ENCODE data around the gene AOPEP.

Gene AOPEP

GRCh38 chr9:94945197-94946144, 219.0 kb downstream of the AOPEP start (continued):
- TF ChIP-seq, protein P1, sequence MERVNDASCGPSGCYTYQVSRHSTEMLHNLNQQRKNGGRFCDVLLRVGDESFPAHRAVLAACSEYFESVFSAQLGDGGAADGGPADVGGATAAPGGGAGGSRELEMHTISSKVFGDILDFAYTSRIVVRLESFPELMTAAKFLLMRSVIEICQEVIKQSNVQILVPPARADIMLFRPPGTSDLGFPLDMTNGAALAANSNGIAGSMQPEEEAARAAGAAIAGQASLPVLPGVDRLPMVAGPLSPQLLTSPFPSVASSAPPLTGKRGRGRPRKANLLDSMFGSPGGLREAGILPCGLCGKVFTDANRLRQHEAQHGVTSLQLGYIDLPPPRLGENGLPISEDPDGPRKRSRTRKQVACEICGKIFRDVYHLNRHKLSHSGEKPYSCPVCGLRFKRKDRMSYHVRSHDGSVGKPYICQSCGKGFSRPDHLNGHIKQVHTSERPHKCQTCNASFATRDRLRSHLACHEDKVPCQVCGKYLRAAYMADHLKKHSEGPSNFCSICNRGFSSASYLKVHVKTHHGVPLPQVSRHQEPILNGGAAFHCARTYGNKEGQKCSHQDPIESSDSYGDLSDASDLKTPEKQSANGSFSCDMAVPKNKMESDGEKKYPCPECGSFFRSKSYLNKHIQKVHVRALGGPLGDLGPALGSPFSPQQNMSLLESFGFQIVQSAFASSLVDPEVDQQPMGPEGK (tag by site-specific recombination; IDR thresholded peaks at IDR 0.05) = no peak
- TF ChIP-seq ZNF560 (tag by site-specific recombination; IDR thresholded peaks at IDR 0.05; ENCODE audit: borderline replicate concordance) (no peak), ZNF621 (tag by site-specific recombination; IDR thresholded peaks at IDR 0.05) (no peak), ZNF664 (tag by site-specific recombination; IDR thresholded peaks at IDR 0.05) (no peak), KLF7 (tag by site-specific recombination; IDR thresholded peaks at IDR 0.05; ENCODE audit: borderline replicate concordance) (no peak), ZNF658 (tag by site-specific recombination; IDR thresholded peaks at IDR 0.05) (no peak), SP2 (tag by site-specific recombination; IDR thresholded peaks at IDR 0.05) (no peak)
- TF ChIP-seq, protein P2, sequence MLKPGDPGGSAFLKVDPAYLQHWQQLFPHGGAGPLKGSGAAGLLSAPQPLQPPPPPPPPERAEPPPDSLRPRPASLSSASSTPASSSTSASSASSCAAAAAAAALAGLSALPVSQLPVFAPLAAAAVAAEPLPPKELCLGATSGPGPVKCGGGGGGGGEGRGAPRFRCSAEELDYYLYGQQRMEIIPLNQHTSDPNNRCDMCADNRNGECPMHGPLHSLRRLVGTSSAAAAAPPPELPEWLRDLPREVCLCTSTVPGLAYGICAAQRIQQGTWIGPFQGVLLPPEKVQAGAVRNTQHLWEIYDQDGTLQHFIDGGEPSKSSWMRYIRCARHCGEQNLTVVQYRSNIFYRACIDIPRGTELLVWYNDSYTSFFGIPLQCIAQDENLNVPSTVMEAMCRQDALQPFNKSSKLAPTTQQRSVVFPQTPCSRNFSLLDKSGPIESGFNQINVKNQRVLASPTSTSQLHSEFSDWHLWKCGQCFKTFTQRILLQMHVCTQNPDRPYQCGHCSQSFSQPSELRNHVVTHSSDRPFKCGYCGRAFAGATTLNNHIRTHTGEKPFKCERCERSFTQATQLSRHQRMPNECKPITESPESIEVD (tag by site-specific recombination; IDR thresholded peaks at IDR 0.05) = no peak

GRCh38 chr9:94946256-94946655, 219.8 kb downstream of the AOPEP start:
- Histone ChIP-seq H3K36me3 (ENCODE audit: control insufficient read depth in 2 of 2, insufficient read depth in 1 of 2, low read length in 2 of 2) (no peaks in the 10 kb centered on the region), H3K9me3 (ENCODE audit: control insufficient read depth, insufficient read depth, low read depth, low read length) (no peaks in the 10 kb centered on the region), H3K27ac (ENCODE audit: extremely low read depth, low read depth, low read length) (no peak overlapping the region), H3K4me1 (ENCODE audit: control insufficient read depth, insufficient read depth, low read length) (no peaks in the 10 kb centered on the region), H3K4me3 (ENCODE audit: low read depth, low read length) (no peak overlapping the region)
- TF ChIP-seq, protein P3, sequence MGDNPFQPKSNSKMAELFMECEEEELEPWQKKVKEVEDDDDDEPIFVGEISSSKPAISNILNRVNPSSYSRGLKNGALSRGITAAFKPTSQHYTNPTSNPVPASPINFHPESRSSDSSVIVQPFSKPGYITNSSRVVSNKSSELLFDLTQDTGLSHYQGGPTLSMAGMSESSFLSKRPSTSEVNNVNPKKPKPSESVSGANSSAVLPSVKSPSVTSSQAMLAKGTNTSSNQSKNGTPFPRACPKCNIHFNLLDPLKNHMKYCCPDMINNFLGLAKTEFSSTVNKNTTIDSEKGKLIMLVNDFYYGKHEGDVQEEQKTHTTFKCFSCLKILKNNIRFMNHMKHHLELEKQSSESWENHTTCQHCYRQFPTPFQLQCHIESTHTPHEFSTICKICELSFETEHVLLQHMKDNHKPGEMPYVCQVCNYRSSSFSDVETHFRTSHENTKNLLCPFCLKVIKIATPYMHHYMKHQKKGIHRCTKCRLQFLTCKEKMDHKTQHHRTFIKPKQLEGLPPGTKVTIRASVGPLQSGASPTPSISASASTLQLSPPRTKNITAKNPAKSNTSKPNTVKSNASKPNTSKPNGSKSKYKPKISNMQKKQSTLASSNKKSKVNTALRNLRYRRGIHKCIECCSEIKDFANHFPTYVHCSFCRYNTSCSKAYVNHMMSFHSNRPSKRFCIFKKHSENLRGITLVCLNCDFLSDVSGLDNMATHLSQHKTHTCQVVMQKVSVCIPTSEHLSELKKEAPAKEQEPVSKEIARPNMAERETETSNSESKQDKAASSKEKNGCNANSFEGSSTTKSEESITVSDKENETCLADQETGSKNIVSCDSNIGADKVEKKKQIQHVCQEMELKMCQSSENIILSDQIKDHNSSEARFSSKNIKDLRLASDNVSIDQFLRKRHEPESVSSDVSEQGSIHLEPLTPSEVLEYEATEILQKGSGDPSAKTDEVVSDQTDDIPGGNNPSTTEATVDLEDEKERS (tag by site-specific recombination; IDR thresholded peaks at IDR 0.05) = no peak
- TF ChIP-seq, protein P4, sequence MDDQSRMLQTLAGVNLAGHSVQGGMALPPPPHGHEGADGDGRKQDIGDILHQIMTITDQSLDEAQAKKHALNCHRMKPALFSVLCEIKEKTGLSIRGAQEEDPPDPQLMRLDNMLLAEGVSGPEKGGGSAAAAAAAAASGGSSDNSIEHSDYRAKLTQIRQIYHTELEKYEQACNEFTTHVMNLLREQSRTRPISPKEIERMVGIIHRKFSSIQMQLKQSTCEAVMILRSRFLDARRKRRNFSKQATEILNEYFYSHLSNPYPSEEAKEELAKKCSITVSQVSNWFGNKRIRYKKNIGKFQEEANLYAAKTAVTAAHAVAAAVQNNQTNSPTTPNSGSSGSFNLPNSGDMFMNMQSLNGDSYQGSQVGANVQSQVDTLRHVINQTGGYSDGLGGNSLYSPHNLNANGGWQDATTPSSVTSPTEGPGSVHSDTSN (CRISPR knock-in tag; IDR thresholded peaks at IDR 0.05) = no peak
- TF ChIP-seq ZBTB1 (tag by site-specific recombination; IDR thresholded peaks at IDR 0.05) (no peak), KLF8 (tag by site-specific recombination; IDR thresholded peaks at IDR 0.05) (no peak), ZNF561 (tag by site-specific recombination; IDR thresholded peaks at IDR 0.05; ENCODE audit: borderline replicate concordance) (no peak), ZNF324 (tag by site-specific recombination; IDR thresholded peaks at IDR 0.05) (no peak), ZNF146 (tag by site-specific recombination; IDR thresholded peaks at IDR 0.05) (no peak), ZNF354C (tag by site-specific recombination; IDR thresholded peaks at IDR 0.05; ENCODE audit: borderline replicate concordance, low read depth) (no peak), BCL11B (tag by site-specific recombination; IDR thresholded peaks at IDR 0.05; ENCODE audit: low read depth) (no peak)
- POLR2A ChIA-PET = interaction anchor here (1.6 kb wide), 1 partner anchor 79 kb away, joined by 4 read pairs; no protein-coding TSS in a partner anchor
- CTCF ChIA-PET = interaction anchor here (0.5 to 1.2 kb wide), 2 partner anchors 22 to 26 kb away, joined by 4 read pairs; no protein-coding TSS in a partner anchor

Measured in HEK293 (cell line).